Measurements from ENCODE around the gene IL17B. TPM values are rescaled to one million over a fixed set of nuclear protein-coding genes. Genes with fewer than 3 reads are reported as not detected.

Gene IL17B
- total RNA-seq, 1 donor from 2014 or later = not detected

- H3K9me3 Mint-ChIP-seq (ENCODE audit: unreplicated experiment) = no peaks in the 10 kb centered on the region
- no peaks in the 10 kb centered on the region for H3K27me3 Mint-ChIP-seq (ENCODE audit: unreplicated experiment)
- H3K4me1 Mint-ChIP-seq (ENCODE audit: unreplicated experiment) = peaks cover 2% of the 10 kb centered on the region
These were observed 8.2 kb downstream of the IL17B start for GRCh38 chr5:149370878-149371277.

GRCh38 chr5:149367972-149368645, 11.0 kb downstream of the IL17B start:
- Mint-ChIP-seq H3K27me3 (ENCODE audit: unreplicated experiment) (no peaks in the 10 kb centered on the region), H3K9me3 (ENCODE audit: unreplicated experiment) (no peaks in the 10 kb centered on the region), H3K36me3 (ENCODE audit: unreplicated experiment) (no peaks in the 10 kb centered on the region), H3K27ac (ENCODE audit: unreplicated experiment) (no peak overlapping the region), H3K4me3 (ENCODE audit: unreplicated experiment) (no peak overlapping the region), H3K4me1 (ENCODE audit: unreplicated experiment) (peaks cover 2% of the 10 kb centered on the region)
- DNase-seq (ENCODE audit: extremely low spot score, unreplicated experiment) = no peak
- TF ChIP-seq CTCF (IDR thresholded peaks at IDR 0.05) = no peak

More at GRCh38 chr5:149370878-149371277, 8.2 kb downstream of the IL17B start:
- H3K36me3 Mint-ChIP-seq (ENCODE audit: unreplicated experiment) = no peaks in the 10 kb centered on the region
- no peak overlapping the region for H3K4me3 Mint-ChIP-seq (ENCODE audit: unreplicated experiment)
- H3K27ac Mint-ChIP-seq (ENCODE audit: unreplicated experiment) = no peak overlapping the region
- no peak for TF ChIP-seq CTCF (IDR thresholded peaks at IDR 0.05)
- no peak for DNase-seq (ENCODE audit: extremely low spot score, unreplicated experiment)

GRCh38 chr5:149367249-149367971, 11.7 kb downstream of the IL17B start:
- no peaks in the 10 kb centered on the region for H3K9me3 Mint-ChIP-seq (ENCODE audit: unreplicated experiment)
- no peaks in the 10 kb centered on the region for H3K36me3 Mint-ChIP-seq (ENCODE audit: unreplicated experiment)
- peak; percentile 90 for DNase-seq (ENCODE audit: extremely low spot score, unreplicated experiment)
- no peak overlapping the region for H3K4me3 Mint-ChIP-seq (ENCODE audit: unreplicated experiment)
- peak; percentile 89 for TF ChIP-seq CTCF (IDR thresholded peaks at IDR 0.05)
- H3K27me3 Mint-ChIP-seq (ENCODE audit: unreplicated experiment) = no peaks in the 10 kb centered on the region
- H3K4me1 Mint-ChIP-seq (ENCODE audit: unreplicated experiment) = peaks cover 2% of the 10 kb centered on the region
- peak overlapping the region; percentile 32 for H3K27ac Mint-ChIP-seq (ENCODE audit: unreplicated experiment)

- no peak for DNase-seq (ENCODE audit: extremely low spot score, unreplicated experiment)
- Mint-ChIP-seq H3K4me1 (ENCODE audit: unreplicated experiment) (peaks cover 2% of the 10 kb centered on the region), H3K36me3 (ENCODE audit: unreplicated experiment) (no peaks in the 10 kb centered on the region), H3K27me3 (ENCODE audit: unreplicated experiment) (no peaks in the 10 kb centered on the region), H3K4me3 (ENCODE audit: unreplicated experiment) (no peak overlapping the region), H3K9me3 (ENCODE audit: unreplicated experiment) (no peaks in the 10 kb centered on the region), H3K27ac (ENCODE audit: unreplicated experiment) (no peak overlapping the region)
- TF ChIP-seq CTCF (IDR thresholded peaks at IDR 0.05) = no peak
These were observed 12.8 kb downstream of the IL17B start for GRCh38 chr5:149366169-149366729.

- no peak for TF ChIP-seq CTCF (IDR thresholded peaks at IDR 0.05)
- DNase-seq (ENCODE audit: extremely low spot score, unreplicated experiment) = no peak
- no peaks in the 10 kb centered on the region for H3K36me3 Mint-ChIP-seq (ENCODE audit: unreplicated experiment)
- no peaks in the 10 kb centered on the region for H3K27me3 Mint-ChIP-seq (ENCODE audit: unreplicated experiment)
- H3K9me3 Mint-ChIP-seq (ENCODE audit: unreplicated experiment) = no peaks in the 10 kb centered on the region
- H3K27ac Mint-ChIP-seq (ENCODE audit: unreplicated experiment) = no peak overlapping the region
- no peak overlapping the region for H3K4me3 Mint-ChIP-seq (ENCODE audit: unreplicated experiment)
- H3K4me1 Mint-ChIP-seq (ENCODE audit: unreplicated experiment) = peaks cover 2% of the 10 kb centered on the region
These were observed 13.7 kb downstream of the IL17B start for GRCh38 chr5:149365418-149365817.

Data from osteocyte (in vitro differentiated cells).